Transverse colon (tissue), 4 donors: ENCODE results near the gene KCNQ2. TPM values are rescaled to one million over a fixed set of nuclear protein-coding genes. Genes with fewer than 3 reads are reported as not detected.

Experiments used
- DNase-seq: peaks from one replicate; pipeline ENCODE4 v3.0.0-alpha.2; 2019
- H3K27ac ChIP-seq, 4 donors: fragments of 200-600 bp; sonication (generic); 2 replicates each; pipeline ENCODE4 v1.5.1; 2016 to 2018; ENCODE audit warnings: inconsistent platforms in 4 of 4
- H3K27me3 ChIP-seq: fragments of 200-600 bp; sonication (generic); 2 replicates; pipeline ENCODE4 v1.5.1; 2017; ENCODE audit warnings: inconsistent platforms
- H3K36me3 ChIP-seq, 4 donors: fragments of 200-600 bp; sonication (generic); 2 replicates each; pipeline ENCODE4 v1.5.1; 2017 to 2019; ENCODE audit warnings: inconsistent platforms in 4 of 4
- H3K4me1 ChIP-seq, 4 donors: fragments of 200-600 bp; sonication (generic); 2 replicates each; pipeline ENCODE4 v1.5.1; 2017 to 2020; ENCODE audit warnings: inconsistent platforms in 4 of 4
- H3K4me3 ChIP-seq, 4 donors: fragments of 200-600 bp; sonication (generic); 1 replicate in 1 of 4; 2 replicates in 3 of 4; pipeline versions ENCODE4 v1.5.1 to v1.6.1; 2017 to 2019; ENCODE audit warnings: inconsistent platforms in 4 of 4
- H3K9me3 ChIP-seq, 2 donors: fragments of 200-600 bp; sonication (generic); 2 replicates each; pipeline ENCODE4 v1.5.1; 2017 to 2019; ENCODE audit warnings: inconsistent platforms in 2 of 2
- EP300 ChIP-seq: sonication (generic); formaldehyde crosslinking; IDR thresholded peaks from one replicate; pipeline ENCODE4 v1.6.1; 2017; ENCODE audit warnings: antibody characterized with exemption, low read depth
- POLR2A ChIP-seq: fragments of 450-650 bp; IDR thresholded peaks from one replicate; pipeline ENCODE4 v1.6.1; 2016; ENCODE audit warnings: antibody characterized with exemption, mild to moderate bottlenecking, moderate library complexity
- POLR2AphosphoS5 ChIP-seq, 3 donors: sonication (generic); formaldehyde crosslinking; IDR thresholded peaks; one replicate each; pipeline ENCODE4 v1.6.1; 2016; ENCODE audit warnings: antibody characterized with exemption in 3 of 3
- WGBS, 2 donors: methylation state at CpG; one replicate each; pipeline ENCODE4 v1.1.5; 2018; ENCODE audit warnings: low coverage in 1 of 2; 5-methylcytosine and 5-hydroxymethylcytosine counted together
- in situ Hi-C, 4 donors: fragments of 200-750 bp; cut with MboI; loops; one replicate each; pipeline versions ENCODE4 v1.15.0 to v1.15.1; 2017; ENCODE audit warnings: low sequenced_read_pairs in 3 of 4, low pct_ligation_motif_present in 1 of 4, low pct_unique_long_range_greater_than_20kb in 1 of 4
- intact Hi-C: fragments of 100-400 bp; cut with DNase I; formaldehyde crosslinking; loops from one replicate; pipeline ENCODE4 v1.15.1; 2023; ENCODE audit warnings: low total_unique reads
- total RNA-seq, 4 donors: library from RNA; depleted of rRNA; stranded (reverse); fragments of >200 nt; gene quantifications; one replicate each; pipeline ENCODE4 v1.1.0, GENCODE V29; 2016
- TF ChIP-seq, protein P1 (sequence below), 5 experiments: fragments of 200-600 bp in 3 of 5; fragments of 450-650 bp in 2 of 5; sonication (generic) in 3 of 5; IDR thresholded peaks; 1 replicate in 2 of 5; 2 replicates in 3 of 5; pipeline ENCODE4 v1.5.1; 2016 to 2017; ENCODE audit warnings: antibody characterized with exemption in 5 of 5, inconsistent platforms in 3 of 5, mild to moderate bottlenecking in 2 of 5, moderate library complexity in 1 of 5

Gene KCNQ2
- total RNA-seq, 4 donors from 2014 or later, result 0.32 to 0.41 (median 0.37) TPM; not detected in 1

GRCh38 chr20:63361519-63362435 is 110.7 kb downstream of the KCNQ2 start:
- no peak overlapping the region for H3K4me3 ChIP-seq
- no peak for DNase-seq
- H3K36me3 ChIP-seq, result no peaks in the 10 kb centered on the region
- H3K27ac ChIP-seq, result no peak overlapping the region
- H3K4me1 ChIP-seq, result peaks cover 0 to 6% (median 2%) of the 10 kb centered on the region in 4 donors
- TF ChIP-seq EP300 (no peak), POLR2A (no peak), POLR2AphosphoS5 (IDR thresholded peaks at IDR 0.05) (no peak)
- H3K9me3 ChIP-seq, result no peaks in the 10 kb centered on the region
- intact Hi-C loops, result no loop called here
- H3K27me3 ChIP-seq, result peaks cover 64% of the 10 kb centered on the region
- in situ Hi-C loops, result no loop called here
- 16 to 27% methylated on average over 3 to 37 of the region's 50 CpGs for WGBS, 2 donors

- no peak within 1 kb of the TSS for H3K27ac ChIP-seq
- intact Hi-C loops, result no loop called here
Observed at GRCh38 chr20:63360850-63361518, 111.5 kb downstream of the KCNQ2 start, which contains the start of gene CHRNA4. Gene CHRNA4, minus strand, starts transcription at chr20:63361349. Its CDS starts 184 bp downstream, at chr20:63361165.

DNA sequence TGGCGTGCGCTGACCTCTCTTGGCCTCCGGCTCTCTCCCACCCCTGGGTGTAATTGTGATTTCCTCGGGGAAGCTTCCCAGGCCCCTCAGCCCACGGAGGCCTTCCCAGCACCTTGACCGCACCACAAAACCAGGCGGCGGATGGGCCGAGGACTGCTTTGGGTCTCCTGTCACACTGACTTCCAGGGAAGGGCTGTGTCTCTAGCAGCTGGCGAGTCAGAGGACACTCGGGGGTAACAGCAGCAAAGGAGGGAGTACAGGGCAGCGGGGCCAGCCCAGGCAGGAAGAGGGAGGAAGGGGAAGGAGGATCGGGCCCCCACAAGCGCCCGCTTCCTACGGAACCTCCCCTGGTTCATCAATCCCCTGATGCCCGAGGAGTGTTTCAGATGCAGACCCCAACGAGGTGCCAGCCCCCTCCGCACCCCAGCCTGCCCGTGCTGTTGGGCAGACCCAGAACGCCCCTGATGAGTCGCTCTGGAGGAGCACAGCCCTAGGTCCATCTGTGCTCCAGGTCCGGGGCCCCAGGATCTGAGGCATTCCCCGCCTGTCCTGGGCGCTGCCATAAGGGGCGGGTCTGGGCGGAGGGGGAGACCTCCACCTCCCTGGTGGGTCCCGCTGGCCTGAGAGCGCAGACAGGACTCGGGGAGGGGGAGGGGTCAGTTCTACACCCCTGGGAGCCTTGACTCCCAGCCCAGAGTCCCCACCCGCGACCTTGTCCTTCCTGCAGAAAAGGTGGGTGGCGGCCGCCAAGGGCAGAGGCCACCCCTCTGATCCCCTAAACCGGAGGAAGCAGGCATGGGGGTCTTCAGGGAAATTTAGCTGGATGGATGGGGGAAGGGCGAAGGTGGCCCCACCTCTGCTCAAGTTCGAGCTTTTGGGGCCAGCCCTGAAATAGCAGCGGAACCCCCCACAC is 112.3 kb downstream of the KCNQ2 start:
- DNase-seq, result no peak
- Histone ChIP-seq H3K27me3 (peaks cover 64% of the 10 kb centered on the region), H3K27ac (no peak overlapping the region), H3K4me1 (peaks cover 0 to 6% (median 2%) of the 10 kb centered on the region in 4 donors), H3K36me3 (no peaks in the 10 kb centered on the region), H3K9me3 (no peaks in the 10 kb centered on the region), H3K4me3 (no peak overlapping the region)
- in situ Hi-C loops, result no loop called here
- TF ChIP-seq, protein P1, sequence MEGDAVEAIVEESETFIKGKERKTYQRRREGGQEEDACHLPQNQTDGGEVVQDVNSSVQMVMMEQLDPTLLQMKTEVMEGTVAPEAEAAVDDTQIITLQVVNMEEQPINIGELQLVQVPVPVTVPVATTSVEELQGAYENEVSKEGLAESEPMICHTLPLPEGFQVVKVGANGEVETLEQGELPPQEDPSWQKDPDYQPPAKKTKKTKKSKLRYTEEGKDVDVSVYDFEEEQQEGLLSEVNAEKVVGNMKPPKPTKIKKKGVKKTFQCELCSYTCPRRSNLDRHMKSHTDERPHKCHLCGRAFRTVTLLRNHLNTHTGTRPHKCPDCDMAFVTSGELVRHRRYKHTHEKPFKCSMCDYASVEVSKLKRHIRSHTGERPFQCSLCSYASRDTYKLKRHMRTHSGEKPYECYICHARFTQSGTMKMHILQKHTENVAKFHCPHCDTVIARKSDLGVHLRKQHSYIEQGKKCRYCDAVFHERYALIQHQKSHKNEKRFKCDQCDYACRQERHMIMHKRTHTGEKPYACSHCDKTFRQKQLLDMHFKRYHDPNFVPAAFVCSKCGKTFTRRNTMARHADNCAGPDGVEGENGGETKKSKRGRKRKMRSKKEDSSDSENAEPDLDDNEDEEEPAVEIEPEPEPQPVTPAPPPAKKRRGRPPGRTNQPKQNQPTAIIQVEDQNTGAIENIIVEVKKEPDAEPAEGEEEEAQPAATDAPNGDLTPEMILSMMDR (IDR thresholded peaks at IDR 0.05), result no peak
- TF ChIP-seq POLR2A (no peak), EP300 (no peak), POLR2AphosphoS5 (IDR thresholded peaks at IDR 0.05) (no peak)
- 38 to 50% methylated on average over 6 to 31 of the region's 38 CpGs for WGBS, 2 donors
- intact Hi-C loops, result no loop called here

More at GRCh38 chr20:63360850-63361518, 111.5 kb downstream of the KCNQ2 start, which contains the start of gene CHRNA4:
- TF ChIP-seq, protein P1 (IDR thresholded peaks at IDR 0.05), result no peak
- TF ChIP-seq POLR2A, result no peak
- TF ChIP-seq EP300, result no peak
- TF ChIP-seq POLR2AphosphoS5 (IDR thresholded peaks at IDR 0.05), result no peak
- Histone ChIP-seq H3K4me3 (no peak within 1 kb of the TSS), H3K36me3 (no peaks in the 10 kb centered on the region), H3K9me3 (no peaks in the 10 kb centered on the region), H3K27me3 (peaks cover 64% of the 10 kb centered on the region), H3K4me1 (peaks cover 0 to 6% (median 2%) of the 10 kb centered on the region in 4 donors)
- WGBS, 2 donors, result 13% methylated on average over 34 of the region's 79 CpGs; no CpG with 5 or more reads in 1 of the 2 donors
- in situ Hi-C loops, result no loop called here
- no peak for DNase-seq

- Histone ChIP-seq H3K4me3 (no peak overlapping the region), H3K36me3 (no peaks in the 10 kb centered on the region), H3K27ac (no peak overlapping the region), H3K9me3 (no peaks in the 10 kb centered on the region), H3K27me3 (peaks cover 64% of the 10 kb centered on the region), H3K4me1 (peaks cover 0 to 6% (median 2%) of the 10 kb centered on the region in 4 donors)
- in situ Hi-C loops, result no loop called here
- intact Hi-C loops, result no loop called here
- DNase-seq, result no peak
- no peak for TF ChIP-seq POLR2AphosphoS5 (IDR thresholded peaks at IDR 0.05)
- TF ChIP-seq, protein P1 (IDR thresholded peaks at IDR 0.05), result no peak
- TF ChIP-seq POLR2A, result no peak
- no peak for TF ChIP-seq EP300
- 70% methylated on average over 37 of the region's 42 CpGs; no CpG with 5 or more reads in 1 of the 2 donors for WGBS, 2 donors
Observed at GRCh38 chr20:63359164-63359934, 113.1 kb downstream of the KCNQ2 start.
